C4-2B (cell line): ENCODE measurements around the gene PCDH9.
A peak's percentile ranks its signal among the peaks of the same experiment; 100 is the strongest.

ENCODE experiments used
- ZFX ChIP-seq: fragments of 450-650 bp; IDR thresholded peaks from 2 replicates; pipeline ENCODE4 v1.6.1; 2017
- TF ChIP-seq, protein P1 (sequence below): fragments of 450-650 bp; conservative IDR thresholded peaks from 2 replicates; pipeline ENCODE4 v1.5.1; 2017; ENCODE audit warnings: mild to moderate bottlenecking

DNA sequence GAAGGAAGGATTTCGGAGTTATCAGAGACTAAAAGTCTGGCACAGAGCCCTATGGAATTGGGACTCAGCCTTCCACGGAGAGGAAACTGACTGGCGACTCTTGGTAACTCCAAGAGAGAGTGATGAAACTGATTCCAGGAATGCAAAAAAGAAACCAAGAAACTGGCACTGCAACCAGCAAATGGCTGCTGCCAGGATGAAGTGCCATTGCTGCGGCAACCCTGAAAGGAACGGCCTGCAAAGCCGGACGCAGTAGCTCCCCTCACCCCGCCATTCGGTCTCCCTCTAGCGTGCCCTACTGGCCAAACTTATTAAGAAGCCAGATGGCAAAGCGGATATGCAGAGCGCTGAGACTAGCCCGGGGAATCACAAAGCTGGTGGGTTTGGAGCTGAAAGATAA, 236.0 kb downstream of the PCDH9 start:
- TF ChIP-seq, protein P1, sequence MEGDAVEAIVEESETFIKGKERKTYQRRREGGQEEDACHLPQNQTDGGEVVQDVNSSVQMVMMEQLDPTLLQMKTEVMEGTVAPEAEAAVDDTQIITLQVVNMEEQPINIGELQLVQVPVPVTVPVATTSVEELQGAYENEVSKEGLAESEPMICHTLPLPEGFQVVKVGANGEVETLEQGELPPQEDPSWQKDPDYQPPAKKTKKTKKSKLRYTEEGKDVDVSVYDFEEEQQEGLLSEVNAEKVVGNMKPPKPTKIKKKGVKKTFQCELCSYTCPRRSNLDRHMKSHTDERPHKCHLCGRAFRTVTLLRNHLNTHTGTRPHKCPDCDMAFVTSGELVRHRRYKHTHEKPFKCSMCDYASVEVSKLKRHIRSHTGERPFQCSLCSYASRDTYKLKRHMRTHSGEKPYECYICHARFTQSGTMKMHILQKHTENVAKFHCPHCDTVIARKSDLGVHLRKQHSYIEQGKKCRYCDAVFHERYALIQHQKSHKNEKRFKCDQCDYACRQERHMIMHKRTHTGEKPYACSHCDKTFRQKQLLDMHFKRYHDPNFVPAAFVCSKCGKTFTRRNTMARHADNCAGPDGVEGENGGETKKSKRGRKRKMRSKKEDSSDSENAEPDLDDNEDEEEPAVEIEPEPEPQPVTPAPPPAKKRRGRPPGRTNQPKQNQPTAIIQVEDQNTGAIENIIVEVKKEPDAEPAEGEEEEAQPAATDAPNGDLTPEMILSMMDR = peak; percentile 67
- TF ChIP-seq ZFX = no peak
